HK-2 (cell line): Measurements from ENCODE around the gene NKAIN1.
"Not testable (repeated sequence)": the region's sequence is repeated elsewhere in the genome, so short reads cannot be mapped to it uniquely, and the experiment has no call there.

Experiments used
- DNase-seq: peaks from one replicate; pipeline ENCODE4 v3.0.0-alpha.2; 2018; ENCODE audit not compliant: unreplicated experiment

Gene NKAIN1

GRCh38 chr1:31154000-31154631 is 85.6 kb downstream of the NKAIN1 start:
- no peak for DNase-seq

DNA sequence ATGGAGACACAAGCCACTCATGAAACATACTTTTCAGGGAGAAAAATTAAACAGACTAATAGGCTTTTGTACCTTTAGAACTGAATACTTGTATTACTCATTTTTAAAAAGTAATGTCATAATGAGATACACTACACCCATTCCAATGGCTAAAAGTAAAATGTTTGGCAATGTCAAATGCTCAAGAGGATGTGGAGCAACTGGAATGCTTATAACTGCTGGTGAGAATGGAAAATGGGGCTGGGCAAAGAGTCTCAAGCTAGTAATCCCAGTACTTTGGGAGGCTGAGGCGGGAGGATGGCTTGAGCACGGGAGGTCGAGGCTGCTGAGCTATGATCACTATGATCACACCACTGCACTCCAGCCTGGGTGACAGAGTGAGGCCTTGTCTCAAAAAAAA is 86.3 kb downstream of the NKAIN1 start:
- no peak for DNase-seq

GRCh38 chr1:31152181-31152795 is 87.4 kb downstream of the NKAIN1 start:
- peak; percentile 31 for DNase-seq

GRCh38 chr1:31151402-31151801 is 88.3 kb downstream of the NKAIN1 start:
- no peak for DNase-seq

GRCh38 chr1:31148409-31148808 is 91.3 kb downstream of the NKAIN1 start:
- no peak for DNase-seq

DNA sequence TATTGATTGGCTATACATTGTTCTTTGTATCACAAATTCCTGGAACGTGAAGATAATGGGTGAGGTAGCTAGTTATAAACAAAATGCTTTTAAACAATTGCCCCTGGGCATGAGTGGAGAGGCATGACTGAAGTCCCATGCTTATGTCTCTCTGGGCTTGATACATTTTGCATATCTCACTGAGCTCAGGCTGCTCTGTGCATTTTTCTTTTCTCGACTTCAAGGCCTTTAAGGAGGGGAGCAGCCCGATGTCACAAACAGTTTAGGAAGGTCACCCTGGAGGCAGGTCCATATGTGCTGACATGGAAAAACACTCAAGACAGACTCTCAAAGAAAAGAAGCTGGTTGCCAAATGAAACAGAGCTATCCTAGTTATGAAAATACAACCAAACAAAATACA is 94.0 kb downstream of the NKAIN1 start:
- DNase-seq = no peak

GRCh38 chr1:31144442-31144841 is 95.2 kb downstream of the NKAIN1 start:
- DNase-seq = no peak

DNA sequence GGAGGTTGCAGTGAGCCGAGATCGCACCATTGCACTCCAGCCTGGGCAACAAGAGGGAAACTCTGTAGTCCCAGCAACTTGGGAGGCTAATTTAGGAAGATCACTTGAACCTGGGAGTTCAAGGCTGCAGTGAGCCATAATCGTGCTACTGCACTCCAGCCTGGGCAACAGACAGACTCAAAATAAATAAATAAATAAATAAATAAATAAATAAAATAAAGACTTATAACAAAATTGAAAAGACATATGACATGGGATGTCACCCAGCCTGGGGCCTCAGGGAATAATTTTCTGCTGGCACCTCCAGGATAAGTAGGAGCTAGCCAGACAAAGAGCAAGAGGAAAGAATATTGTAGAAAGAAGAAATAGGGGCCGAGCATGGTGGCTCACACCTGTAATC is 96.2 kb downstream of the NKAIN1 start:
- no peak for DNase-seq

GRCh38 chr1:31142406-31142805 is 97.3 kb downstream of the NKAIN1 start:
- no peak for DNase-seq

- DNase-seq = no peak
These were observed 99.4 kb downstream of the NKAIN1 start for GRCh38 chr1:31140299-31140698.

- not testable (repeated sequence) for DNase-seq
These were observed 100.7 kb downstream of the NKAIN1 start for GRCh38 chr1:31138797-31139521.

DNA sequence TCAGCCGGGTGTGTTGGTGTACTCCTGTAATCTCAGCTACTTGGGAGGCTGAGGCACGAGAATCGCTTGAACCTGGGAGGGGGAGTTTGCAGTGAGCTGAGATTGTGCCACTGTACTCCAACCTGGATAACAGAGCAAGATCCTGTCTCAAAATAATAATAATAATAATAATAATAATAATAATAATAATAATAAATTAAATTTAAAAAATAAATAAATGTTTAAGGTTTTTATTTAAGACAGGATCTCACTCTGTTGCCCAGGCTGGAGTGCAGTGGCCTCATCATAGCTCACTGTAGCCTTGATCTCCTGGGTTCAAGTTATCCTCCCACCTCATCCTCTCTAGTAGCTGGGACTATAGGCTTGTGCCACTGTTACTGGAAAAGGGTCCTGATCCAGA is 101.8 kb downstream of the NKAIN1 start:
- DNase-seq = not testable (repeated sequence)

DNA sequence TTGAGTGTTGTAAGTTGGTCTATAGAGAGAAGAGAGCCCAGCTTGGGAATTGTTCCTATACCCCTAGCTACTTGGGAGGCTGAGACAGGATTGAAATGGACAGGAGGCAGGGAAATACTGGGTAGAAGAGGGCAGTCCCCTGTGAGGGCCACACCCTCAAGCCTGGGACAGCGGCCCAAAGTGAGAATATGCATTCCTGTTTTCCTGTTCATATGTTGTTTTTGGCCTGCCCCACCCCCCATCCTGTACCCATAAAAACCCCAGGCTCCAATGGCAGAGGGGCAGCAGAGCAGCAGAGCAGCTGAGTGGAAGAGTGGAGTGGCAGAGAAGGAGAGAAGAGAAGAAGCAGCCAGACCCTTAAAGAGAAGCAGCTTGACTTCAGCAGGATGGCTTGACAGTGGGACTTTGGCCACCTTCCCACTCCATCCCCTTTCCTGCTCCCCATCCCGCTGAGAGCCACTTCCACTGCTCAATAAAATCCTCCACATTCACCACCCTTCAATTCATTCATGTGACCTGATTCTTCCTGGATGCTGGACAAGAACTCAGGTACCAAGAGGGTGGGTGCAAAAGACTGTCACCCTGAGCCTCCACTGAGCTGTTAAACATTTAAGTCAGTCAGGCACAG is 103.6 kb downstream of the NKAIN1 start:
- DNase-seq = no peak

- DNase-seq = no peak
These were observed 106.3 kb downstream of the NKAIN1 start for GRCh38 chr1:31133368-31133767.
